GM21717 (cell line): ENCODE measurements around the gene SP5.
"Not testable (repeated sequence)": the region's sequence is repeated elsewhere in the genome, so short reads cannot be mapped to it uniquely, and the experiment has no call there.

Source experiments
- ATAC-seq: cut with Tn5 transposase; IDR thresholded peaks from one replicate; pipeline ENCODE4 v1.9.1; 2021; ENCODE audit warnings: mild to moderate bottlenecking, moderate library complexity; ENCODE audit not compliant: unreplicated experiment

Gene SP5

DNA sequence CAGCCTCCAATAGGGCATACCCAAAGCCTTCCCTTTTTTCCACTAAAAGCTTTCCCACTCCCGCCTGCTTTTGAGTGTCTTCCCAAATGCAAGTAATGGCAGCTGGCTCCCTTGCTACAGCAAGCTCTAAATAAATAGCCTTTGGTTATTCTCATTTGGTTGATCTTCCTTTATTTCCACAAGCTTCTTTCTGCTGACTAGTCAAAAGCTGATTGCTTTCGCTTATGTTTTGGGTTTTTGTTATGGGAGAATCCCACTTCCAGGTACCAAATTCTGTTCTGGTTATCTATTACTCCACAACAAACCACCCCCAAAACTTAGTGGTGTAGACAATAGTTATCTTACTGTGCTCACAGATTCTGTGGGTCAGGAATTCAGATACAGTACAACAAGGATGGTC, 22.3 kb downstream of the SP5 start:
- no peak for ATAC-seq

- ATAC-seq, result no peak
Observed at GRCh38 chr2:170737821-170738220, 22.7 kb downstream of the SP5 start.

DNA sequence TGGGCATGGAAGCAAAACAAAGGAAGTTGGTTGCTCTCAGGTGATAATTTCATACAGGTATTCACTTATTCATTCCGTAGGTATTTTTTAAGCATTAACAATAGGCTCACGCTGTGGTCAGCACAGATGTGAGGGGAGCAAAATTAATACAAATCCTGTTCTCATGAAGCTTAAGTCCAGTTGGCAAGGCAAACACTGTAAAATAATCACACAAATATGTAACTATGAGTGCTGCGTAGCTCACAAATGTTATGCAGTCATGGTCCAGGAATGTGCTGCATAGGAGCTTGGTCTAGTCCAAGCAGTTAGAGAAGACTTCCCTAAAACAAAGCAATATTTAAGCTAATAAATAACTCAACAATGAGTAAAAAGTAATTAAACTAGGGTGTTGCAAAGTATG, 23.9 kb downstream of the SP5 start:
- no peak for ATAC-seq

DNA sequence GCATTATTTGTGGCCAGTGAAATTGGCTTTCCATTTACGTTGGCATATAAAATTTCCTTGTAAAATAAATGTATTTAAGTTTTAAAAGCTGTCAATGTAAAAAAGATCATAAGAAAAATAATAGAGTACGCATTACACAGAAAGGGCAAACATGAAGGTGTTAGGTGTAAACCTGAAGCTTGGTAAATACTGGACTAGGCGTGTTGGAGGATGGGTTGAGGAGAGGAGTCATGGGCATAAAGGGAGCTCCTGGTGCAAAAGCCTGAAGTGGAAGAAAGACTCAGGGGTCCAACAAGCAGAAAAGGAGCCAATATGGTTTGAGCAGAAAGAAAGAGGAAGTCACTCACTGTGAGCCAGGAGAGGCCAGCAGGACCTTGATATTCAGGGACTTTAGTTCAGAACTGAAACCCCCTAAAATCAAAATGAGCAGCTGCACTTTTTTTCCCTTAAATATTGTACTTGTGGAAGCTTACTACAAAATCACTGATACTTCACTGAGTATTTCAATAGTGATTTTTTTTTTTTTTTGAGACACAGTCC, 24.4 kb downstream of the SP5 start:
- ATAC-seq, result no peak

DNA sequence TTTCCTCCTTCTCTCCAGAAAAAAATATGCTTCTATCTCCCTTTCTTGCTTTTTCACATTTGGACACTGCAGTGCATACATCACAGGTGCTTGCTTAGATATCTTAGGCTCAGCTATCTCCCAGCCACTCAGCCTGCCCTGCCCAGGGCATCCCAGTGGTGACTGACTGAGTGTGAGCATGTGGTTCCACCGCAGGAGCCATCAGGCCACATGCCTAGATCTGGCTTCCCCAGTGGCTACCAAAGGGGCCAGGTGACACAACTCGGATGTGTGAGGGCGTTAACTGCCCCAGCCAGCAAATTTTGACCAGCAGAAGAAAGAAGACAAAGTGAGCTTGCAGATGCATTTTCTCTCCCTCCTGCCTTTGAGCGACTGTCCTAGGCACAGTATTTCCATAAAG, 25.5 kb downstream of the SP5 start:
- no peak for ATAC-seq

- no peak for ATAC-seq
Observed at GRCh38 chr2:170742000-170742399, 26.9 kb downstream of the SP5 start.

DNA sequence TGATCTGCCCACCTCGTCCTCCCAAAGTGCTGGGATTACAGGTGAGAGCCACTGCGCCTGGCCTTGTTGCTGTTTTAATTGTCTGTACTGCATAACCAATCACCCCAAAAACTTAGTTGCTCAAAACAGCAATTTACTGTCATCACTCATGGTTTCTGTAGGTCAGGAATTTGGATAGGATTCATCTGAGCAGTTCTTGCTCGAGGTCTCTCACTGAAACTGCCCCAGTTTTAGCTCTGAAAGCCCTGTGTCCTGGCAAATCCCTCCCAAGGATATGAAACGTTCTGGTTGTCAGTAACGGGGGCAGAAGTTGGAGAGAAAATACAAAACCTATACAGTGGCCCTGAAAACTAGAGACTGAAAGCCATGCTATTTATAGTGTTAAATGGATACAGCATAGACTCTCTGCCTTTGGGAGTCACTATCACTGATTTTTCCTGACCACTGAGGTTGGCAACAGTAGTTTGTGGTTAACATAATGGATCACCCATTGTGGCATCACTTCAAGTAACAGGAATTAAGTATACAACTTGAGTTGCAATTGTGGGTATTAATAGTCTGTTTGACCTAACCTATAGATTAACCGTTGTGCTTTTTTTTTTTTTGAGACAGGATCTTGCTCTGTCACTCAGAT, 27.9 kb downstream of the SP5 start:
- ATAC-seq, result no peak

DNA sequence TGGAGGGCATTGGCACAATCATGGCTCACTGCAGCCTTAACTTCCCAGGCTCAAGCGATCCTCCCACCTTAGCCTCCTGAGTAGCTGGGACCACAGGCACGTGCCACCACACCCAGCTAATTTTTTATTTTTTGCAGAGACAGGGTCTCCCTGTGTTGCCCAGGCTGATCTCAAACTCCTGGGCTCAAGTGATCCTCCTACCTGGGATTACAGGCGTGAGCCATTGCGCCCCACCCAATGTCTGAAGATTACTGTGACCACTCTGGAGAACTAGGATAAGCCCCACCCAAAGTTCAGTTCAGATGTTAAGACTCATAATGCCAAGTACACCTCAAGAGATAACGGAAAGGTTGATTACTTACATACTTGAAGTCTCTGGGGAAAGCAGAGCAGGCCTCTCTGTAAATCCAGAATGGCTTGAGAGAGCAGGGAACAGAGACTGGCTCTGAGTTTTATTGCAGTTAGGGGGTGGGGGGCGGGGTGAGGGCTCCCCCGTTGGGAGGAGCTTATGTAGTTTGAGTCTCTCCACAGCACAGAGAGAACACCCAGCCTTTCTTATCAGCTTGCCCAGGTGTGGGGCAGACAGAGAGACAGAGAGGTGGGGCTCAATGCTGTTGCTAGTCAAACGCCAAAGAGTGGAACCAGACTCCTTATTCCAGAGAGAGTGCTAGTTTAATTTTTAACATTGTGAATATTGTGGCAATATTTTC, 28.5 kb downstream of the SP5 start:
- ATAC-seq, result no peak

GRCh38 chr2:170744248-170745002, 29.3 kb downstream of the SP5 start:
- no peak for ATAC-seq

GRCh38 chr2:170745305-170745704, 30.2 kb downstream of the SP5 start:
- ATAC-seq, result no peak

GRCh38 chr2:170747921-170748320, 32.8 kb downstream of the SP5 start:
- ATAC-seq, result no peak

DNA sequence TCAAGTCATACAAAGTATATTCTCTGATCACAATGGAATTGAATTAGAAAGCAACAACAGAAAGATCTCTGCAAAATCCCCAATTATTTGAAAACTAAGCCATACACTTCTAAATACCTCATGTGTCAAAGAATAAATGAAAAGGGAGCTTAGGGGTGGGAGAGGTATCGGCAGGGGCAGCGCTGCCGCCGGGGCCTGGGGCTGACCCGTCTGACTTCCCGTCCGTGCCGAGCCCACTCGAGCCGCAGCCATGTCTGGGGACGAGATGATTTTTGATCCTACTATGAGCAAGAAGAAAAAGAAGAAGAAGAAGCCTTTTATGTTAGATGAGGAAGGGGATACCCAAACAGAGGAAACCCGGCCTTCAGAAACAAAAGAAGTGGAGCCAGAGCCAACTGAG, 36.4 kb downstream of the SP5 start:
- not testable (repeated sequence) for ATAC-seq

GRCh38 chr2:170761572-170761971, 46.4 kb downstream of the SP5 start:
- no peak for ATAC-seq

DNA sequence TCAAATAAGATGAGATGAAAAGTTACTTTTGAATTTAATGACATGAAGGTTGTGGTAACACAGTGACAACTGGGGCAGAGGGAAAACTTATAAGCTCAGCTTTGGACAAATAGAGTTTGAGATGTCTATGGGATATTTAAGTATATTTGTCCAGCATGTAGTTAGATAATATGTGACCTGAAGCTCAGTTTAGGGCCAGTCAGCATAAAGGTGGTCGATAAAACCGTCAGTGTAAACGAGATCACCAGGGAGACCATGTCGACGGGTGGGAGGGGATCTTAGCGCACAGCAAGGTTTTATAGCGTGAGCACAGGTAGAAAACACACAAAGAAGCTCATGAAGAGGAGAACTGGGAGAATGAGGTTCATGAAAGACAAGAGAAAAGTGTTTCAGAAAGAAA, 47.6 kb downstream of the SP5 start:
- no peak for ATAC-seq

DNA sequence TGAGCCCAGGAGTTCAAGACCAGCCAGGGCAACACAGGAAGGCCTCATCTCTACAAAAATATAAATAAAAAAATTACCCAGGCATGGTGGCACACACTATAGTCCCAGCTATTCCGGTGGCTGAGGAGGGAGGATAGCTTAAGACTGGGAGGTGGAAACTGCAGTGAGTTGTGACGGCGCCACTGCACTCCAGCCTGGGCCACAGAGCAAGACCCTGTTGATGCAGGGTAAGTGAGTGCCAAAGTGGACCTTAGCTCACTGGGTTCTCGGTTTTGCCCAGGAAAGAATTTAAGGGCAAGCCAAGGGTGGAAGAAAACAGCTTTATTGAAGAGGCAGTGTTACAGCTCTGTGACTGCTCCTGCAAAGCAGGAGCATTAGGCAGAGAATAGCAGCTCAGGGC, 48.1 kb downstream of the SP5 start:
- no peak for ATAC-seq

- ATAC-seq, result no peak
Observed at GRCh38 chr2:170764880-170765261, 49.7 kb downstream of the SP5 start.

- no peak for ATAC-seq
Observed at GRCh38 chr2:170766693-170767092, 51.6 kb downstream of the SP5 start.
